ENCODE results near the gene WHAMM.

GRCh38 chr15:82771789-82772607, 37.4 kb upstream of the WHAMM start:
- TF ChIP-seq CTCF (IDR thresholded peaks at IDR 0.05; ENCODE audit: borderline replicate concordance, extremely low read depth, low read length, poor library complexity, severe bottlenecking), result no peak
- TF ChIP-seq EZH2 (IDR thresholded peaks at IDR 0.05; ENCODE audit: borderline replicate concordance, low read depth, low read length, severe bottlenecking), result no peak
